ENCODE data around the gene TESK1.

Gene TESK1

DNA sequence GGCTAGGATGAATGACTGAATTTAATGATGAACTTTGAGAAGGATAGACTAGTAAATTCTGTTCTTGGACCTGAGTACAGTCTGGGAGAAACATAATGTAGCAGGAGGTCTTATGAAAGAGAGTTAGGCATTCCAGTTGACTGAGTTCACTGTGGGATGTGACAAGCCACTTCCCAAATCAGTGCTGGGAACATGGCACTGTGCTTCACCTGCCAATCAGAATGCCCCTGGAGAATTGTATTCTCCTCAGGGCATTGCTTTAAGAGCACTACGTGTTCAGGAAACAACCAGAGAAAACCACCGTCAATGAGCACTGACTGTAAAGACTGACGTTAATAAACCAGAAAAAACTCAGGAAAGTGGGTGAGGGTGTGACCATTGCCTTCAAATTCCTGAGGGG is 54.3 kb downstream of the TESK1 start:
- Histone ChIP-seq H3K4me3 (replicated peaks; ENCODE audit: low read depth, low read length) (peak overlapping the region; percentile 96), H3K36me3 (ENCODE audit: control insufficient read depth, insufficient read depth, low read length) (peaks cover 12% of the 10 kb centered on the region), H3K27me3 (replicated peaks; ENCODE audit: control insufficient read depth, insufficient read depth, low read length) (no peaks in the 10 kb centered on the region)
- DNase-seq (ENCODE audit: extremely low read depth, insufficient read length), result no peak
- TF ChIP-seq, protein P1, sequence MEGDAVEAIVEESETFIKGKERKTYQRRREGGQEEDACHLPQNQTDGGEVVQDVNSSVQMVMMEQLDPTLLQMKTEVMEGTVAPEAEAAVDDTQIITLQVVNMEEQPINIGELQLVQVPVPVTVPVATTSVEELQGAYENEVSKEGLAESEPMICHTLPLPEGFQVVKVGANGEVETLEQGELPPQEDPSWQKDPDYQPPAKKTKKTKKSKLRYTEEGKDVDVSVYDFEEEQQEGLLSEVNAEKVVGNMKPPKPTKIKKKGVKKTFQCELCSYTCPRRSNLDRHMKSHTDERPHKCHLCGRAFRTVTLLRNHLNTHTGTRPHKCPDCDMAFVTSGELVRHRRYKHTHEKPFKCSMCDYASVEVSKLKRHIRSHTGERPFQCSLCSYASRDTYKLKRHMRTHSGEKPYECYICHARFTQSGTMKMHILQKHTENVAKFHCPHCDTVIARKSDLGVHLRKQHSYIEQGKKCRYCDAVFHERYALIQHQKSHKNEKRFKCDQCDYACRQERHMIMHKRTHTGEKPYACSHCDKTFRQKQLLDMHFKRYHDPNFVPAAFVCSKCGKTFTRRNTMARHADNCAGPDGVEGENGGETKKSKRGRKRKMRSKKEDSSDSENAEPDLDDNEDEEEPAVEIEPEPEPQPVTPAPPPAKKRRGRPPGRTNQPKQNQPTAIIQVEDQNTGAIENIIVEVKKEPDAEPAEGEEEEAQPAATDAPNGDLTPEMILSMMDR (IDR thresholded peaks at IDR 0.05; ENCODE audit: insufficient read depth, low read length, poor library complexity, severe bottlenecking), result no peak
